Uterine smooth muscle cell (primary cell): ENCODE measurements around the gene DESI2. TPM values are rescaled to one million over a fixed set of nuclear protein-coding genes. Genes with fewer than 3 reads are reported as not detected.

Source experiments
- total RNA-seq: library from RNA; depleted of rRNA; stranded (reverse); fragments of >200 nt; gene quantifications from 2 replicates; pipeline ENCODE4 v1.2.3, GENCODE V29; 2014

Gene DESI2
- total RNA-seq: 51.9 and 53.3 TPM in 2 replicates

DNA sequence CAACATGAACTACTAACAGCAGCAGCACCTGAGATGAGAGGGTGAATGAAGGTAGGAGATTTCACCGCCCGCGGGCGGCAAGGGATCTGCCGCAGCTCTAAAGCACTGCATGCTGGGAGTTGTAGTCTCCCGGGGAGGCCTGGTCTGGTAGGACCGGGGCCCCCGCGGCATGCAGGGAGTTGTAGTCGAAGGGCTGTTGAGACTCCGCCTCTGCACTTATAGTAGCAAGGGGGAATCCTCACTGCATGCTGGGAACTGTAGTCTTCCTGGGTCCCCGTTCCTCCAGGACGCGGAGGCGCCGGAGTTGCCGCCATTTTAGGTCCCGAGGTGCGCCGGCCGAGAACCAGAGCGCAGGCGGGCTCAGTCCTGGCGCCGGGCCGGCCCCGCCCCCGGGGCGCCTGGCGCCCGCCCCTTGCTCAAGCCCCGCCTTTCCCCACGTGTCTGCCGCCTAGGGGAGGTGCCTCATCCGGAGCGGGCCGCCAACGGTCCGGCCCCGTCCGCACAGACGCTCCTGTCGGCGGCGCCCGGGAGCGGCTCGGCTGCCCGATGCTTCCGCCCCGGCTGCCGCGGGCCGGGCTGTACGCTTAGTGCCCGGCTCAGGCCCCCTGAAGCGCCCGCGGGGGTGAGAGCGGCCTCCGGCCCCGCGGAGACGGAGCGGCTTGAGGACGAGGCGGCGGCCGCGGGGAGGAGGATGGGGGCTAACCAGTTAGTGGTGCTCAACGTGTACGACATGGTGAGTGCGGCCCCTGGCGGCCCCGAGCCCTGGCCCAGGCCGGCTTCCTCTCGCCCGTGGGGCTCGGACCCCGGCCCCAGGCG lies at the start of gene DESI2:
Gene DESI2 (plus strand): TSS at position 504 of the 816 bp plus-strand sequence. CDS start 188 bp downstream, at position 692.

Other genes starting within 250 kb of the DESI2 start
- 53.7 and 59.8 TPM in 2 replicates for gene ADSS2, start 201.2 kb upstream of the DESI2 start, total RNA-seq
- 0.33 and 1.9 TPM in 2 replicates for gene CATSPERE, start 191.9 kb upstream of the DESI2 start, total RNA-seq
- gene COX20, start 182.5 kb downstream of the DESI2 start, total RNA-seq: 36.5 and 39.6 TPM in 2 replicates
- gene HNRNPU, start 211.4 kb downstream of the DESI2 start, total RNA-seq: 445 and 604 TPM in 2 replicates